ENCODE measurements around the gene PLAU. TPM values are rescaled to one million over a fixed set of nuclear protein-coding genes. Genes with fewer than 3 reads are reported as not detected.
A peak's percentile ranks its signal among the peaks of the same experiment; 100 is the strongest.
"Not testable (repeated sequence)": the region's sequence is repeated elsewhere in the genome, so short reads cannot be mapped to it uniquely, and the experiment has no call there.

PLAU gene
- total and polyA plus RNA-seq, 2 experiments from 2014 or later: 5.2 to 11.1 TPM

GRCh38 chr10:73917566-73918305, 6.8 kb downstream of the PLAU start:
- Histone ChIP-seq H3K9me2 (replicated peaks; ENCODE audit: insufficient read depth) (no peaks in the 10 kb centered on the region), H3K27me3 (no peaks in the 10 kb centered on the region), H3K4me1 (ENCODE audit: insufficient read depth) (peaks cover 6% of the 10 kb centered on the region), H3K27ac (no peak overlapping the region), H3K9me3 (ENCODE audit: low read depth) (no peaks in the 10 kb centered on the region), H4K20me1 (ENCODE audit: insufficient read depth, poor library complexity, severe bottlenecking) (no peaks in the 10 kb centered on the region), H3K4me2 (no peak overlapping the region), H3K4me3 (no peak overlapping the region), H3K79me2 (no peaks in the 10 kb centered on the region), H2AFZ (no peak overlapping the region), H3K36me3 (replicated peaks; ENCODE audit: insufficient read depth, low read depth) (no peaks in the 10 kb centered on the region)
- WGBS (ENCODE audit: low lambda C conversion rate, missing lambda C conversion rate): 90% methylated on average over 3 of the region's 3 CpGs
- DNase-seq (ENCODE audit: low spot score): no peak
- TF ChIP-seq EZH2phosphoT487 (IDR thresholded peaks at IDR 0.05; ENCODE audit: low read depth, severe bottlenecking, unreplicated experiment) (no peak), CTCF (IDR thresholded peaks at IDR 0.05; ENCODE audit: poor library complexity) (no peak), EZH2 (IDR thresholded peaks at IDR 0.05; ENCODE audit: borderline replicate concordance) (no peak)

- not testable (repeated sequence) for H4K20me1 ChIP-seq (ENCODE audit: insufficient read depth, poor library complexity, severe bottlenecking); H3K27me3 ChIP-seq; H3K4me1 ChIP-seq (ENCODE audit: insufficient read depth); H3K79me2 ChIP-seq; H2AFZ ChIP-seq; H3K4me3 ChIP-seq; DNase-seq (ENCODE audit: low spot score); H3K4me2 ChIP-seq; H3K36me3 ChIP-seq (replicated peaks; ENCODE audit: insufficient read depth, low read depth); H3K9me3 ChIP-seq (ENCODE audit: low read depth); H3K9me2 ChIP-seq (replicated peaks; ENCODE audit: insufficient read depth)
- WGBS (ENCODE audit: low lambda C conversion rate, missing lambda C conversion rate): 84% methylated on average over 8 of the region's 8 CpGs
- peak overlapping the region; percentile 50 for H3K27ac ChIP-seq
Observed at GRCh38 chr10:73919481-73919880, 8.5 kb downstream of the PLAU start.

- H2AFZ ChIP-seq: peak overlapping the region; percentile 18
- H3K4me1 ChIP-seq (ENCODE audit: insufficient read depth): peaks cover 6% of the 10 kb centered on the region
- WGBS (ENCODE audit: low lambda C conversion rate, missing lambda C conversion rate): 37% methylated on average over 4 of the region's 4 CpGs
- peak overlapping the region; percentile 35 for H3K4me2 ChIP-seq
- no peaks in the 10 kb centered on the region for H3K36me3 ChIP-seq (replicated peaks; ENCODE audit: insufficient read depth, low read depth)
- peak overlapping the region; percentile 50 for H3K27ac ChIP-seq
- H3K9me3 ChIP-seq (ENCODE audit: low read depth): no peaks in the 10 kb centered on the region
- H3K79me2 ChIP-seq: no peaks in the 10 kb centered on the region
- H3K4me3 ChIP-seq: no peak overlapping the region
- H3K9me2 ChIP-seq (replicated peaks; ENCODE audit: insufficient read depth): no peaks in the 10 kb centered on the region
- no peak for DNase-seq (ENCODE audit: low spot score)
- H4K20me1 ChIP-seq (ENCODE audit: insufficient read depth, poor library complexity, severe bottlenecking): no peaks in the 10 kb centered on the region
- no peaks in the 10 kb centered on the region for H3K27me3 ChIP-seq
- TF ChIP-seq CTCF (IDR thresholded peaks at IDR 0.05; ENCODE audit: poor library complexity) (no peak), EZH2 (IDR thresholded peaks at IDR 0.05; ENCODE audit: borderline replicate concordance) (no peak), EZH2phosphoT487 (IDR thresholded peaks at IDR 0.05; ENCODE audit: low read depth, severe bottlenecking, unreplicated experiment) (no peak)
Observed at GRCh38 chr10:73920089-73920488, 9.2 kb downstream of the PLAU start.

GRCh38 chr10:73922007-73922863, 11.3 kb downstream of the PLAU start:
- Histone ChIP-seq H3K9me3 (ENCODE audit: low read depth) (no peaks in the 10 kb centered on the region), H3K4me1 (ENCODE audit: insufficient read depth) (peaks cover 6% of the 10 kb centered on the region), H3K27ac (no peak overlapping the region), H3K36me3 (replicated peaks; ENCODE audit: insufficient read depth, low read depth) (no peaks in the 10 kb centered on the region), H3K4me3 (no peak overlapping the region), H3K9me2 (replicated peaks; ENCODE audit: insufficient read depth) (no peaks in the 10 kb centered on the region), H2AFZ (no peak overlapping the region), H3K79me2 (no peaks in the 10 kb centered on the region), H4K20me1 (ENCODE audit: insufficient read depth, poor library complexity, severe bottlenecking) (no peaks in the 10 kb centered on the region), H3K27me3 (no peaks in the 10 kb centered on the region), H3K4me2 (no peak overlapping the region)
- no peak for DNase-seq (ENCODE audit: low spot score)
- TF ChIP-seq CTCF (IDR thresholded peaks at IDR 0.05; ENCODE audit: poor library complexity): no peak
- no peak for TF ChIP-seq EZH2 (IDR thresholded peaks at IDR 0.05; ENCODE audit: borderline replicate concordance)
- TF ChIP-seq EZH2phosphoT487 (IDR thresholded peaks at IDR 0.05; ENCODE audit: low read depth, severe bottlenecking, unreplicated experiment): no peak
- WGBS (ENCODE audit: low lambda C conversion rate, missing lambda C conversion rate): 85% methylated on average over 6 of the region's 6 CpGs

All from hepatocyte (in vitro differentiated cells).